BE2C (cell line): ENCODE data around the gene INPP5A.
"Not testable (repeated sequence)": the region's sequence is repeated elsewhere in the genome, so short reads cannot be mapped to it uniquely, and the experiment has no call there.

ENCODE experiments used
- DNase-seq: peaks from one replicate; pipeline ENCODE4 v3.0.0-alpha.2; 2020
- H3K27me3 ChIP-seq: fragments of 250-450 bp; sonication (Bioruptor Pico); 2 replicates; pipeline ENCODE4 v1.5.1; 2020; ENCODE audit warnings: mild to moderate bottlenecking
- H3K36me3 ChIP-seq: fragments of 250-450 bp; sonication (Bioruptor Pico); 2 replicates; pipeline ENCODE4 v1.5.1; 2020; ENCODE audit warnings: mild to moderate bottlenecking
- H3K4me1 ChIP-seq: fragments of 250-450 bp; sonication (Bioruptor Pico); 2 replicates; pipeline ENCODE4 v1.5.1; 2020
- H3K4me3 ChIP-seq: 2 replicates; pipeline ENCODE4 v1.5.1; 2011; ENCODE audit warnings: low read depth, low read length
- H3K9me3 ChIP-seq: fragments of 250-450 bp; sonication (Bioruptor Pico); 2 replicates; pipeline ENCODE4 v1.5.1; 2020
- CTCF ChIP-seq: IDR thresholded peaks from 2 replicates; pipeline ENCODE4 v1.5.1; 2012; ENCODE audit warnings: mild to moderate bottlenecking, low read depth, low read length

Gene INPP5A

GRCh38 chr10:132738454-132739224 is 201.1 kb downstream of the INPP5A start:
- TF ChIP-seq CTCF, result no peak
- no peaks in the 10 kb centered on the region for H3K36me3 ChIP-seq
- H3K4me3 ChIP-seq, result no peak overlapping the region
- peaks cover 6% of the 10 kb centered on the region for H3K4me1 ChIP-seq
- DNase-seq, result no peak
- H3K27me3 ChIP-seq, result no peaks in the 10 kb centered on the region; the same call in 1 of the 2 replicates
- H3K9me3 ChIP-seq, result no peaks in the 10 kb centered on the region

GRCh38 chr10:132739225-132739613 is 201.6 kb downstream of the INPP5A start:
- no peaks in the 10 kb centered on the region for H3K36me3 ChIP-seq
- no peaks in the 10 kb centered on the region for H3K9me3 ChIP-seq
- DNase-seq, result no peak
- peaks cover 6% of the 10 kb centered on the region for H3K4me1 ChIP-seq
- H3K27me3 ChIP-seq, result no peaks in the 10 kb centered on the region; the same call in 1 of the 2 replicates
- no peak overlapping the region for H3K4me3 ChIP-seq
- TF ChIP-seq CTCF, result no peak

GRCh38 chr10:132740588-132740987 is 203.0 kb downstream of the INPP5A start:
- no peak for TF ChIP-seq CTCF
- Histone ChIP-seq H3K27me3 (no peaks in the 10 kb centered on the region; the same call in 1 of the 2 replicates), H3K36me3 (no peaks in the 10 kb centered on the region), H3K4me3 (no peak overlapping the region), H3K9me3 (no peaks in the 10 kb centered on the region), H3K4me1 (peaks cover 2% of the 10 kb centered on the region)
- no peak for DNase-seq

- no peak for DNase-seq
- Histone ChIP-seq H3K9me3 (no peaks in the 10 kb centered on the region), H3K36me3 (no peaks in the 10 kb centered on the region), H3K4me1 (no peaks in the 10 kb centered on the region), H3K4me3 (no peak overlapping the region), H3K27me3 (no peaks in the 10 kb centered on the region)
- TF ChIP-seq CTCF, result no peak
Measured at GRCh38 chr10:132742167-132742836, 204.7 kb downstream of the INPP5A start.

- Histone ChIP-seq H3K4me1 (no peaks in the 10 kb centered on the region), H3K9me3 (no peaks in the 10 kb centered on the region), H3K36me3 (no peaks in the 10 kb centered on the region), H3K27me3 (no peaks in the 10 kb centered on the region), H3K4me3 (no peak overlapping the region)
- TF ChIP-seq CTCF, result no peak
- no peak for DNase-seq
Measured at GRCh38 chr10:132742837-132743194, 205.2 kb downstream of the INPP5A start.

- not testable (repeated sequence) for H3K9me3 ChIP-seq, H3K4me1 ChIP-seq, H3K27me3 ChIP-seq, H3K36me3 ChIP-seq, H3K4me3 ChIP-seq, DNase-seq
Measured at GRCh38 chr10:132743196-132743924, 205.8 kb downstream of the INPP5A start.
